Measurements from ENCODE around the gene FEN1.

FEN1 gene

GRCh38 chr11:61838921-61839320 is 46.2 kb downstream of the FEN1 start:
- Histone ChIP-seq H3K9me3 (ENCODE audit: control insufficient read depth in 5 of 5, low read length in 5 of 5) (no peaks in the 10 kb centered on the region), H3K4me1 (ENCODE audit: control insufficient read depth in 5 of 5, insufficient read depth in 5 of 5, low read length in 5 of 5) (peaks cover 2 to 21% (median 12%) of the 10 kb centered on the region in 5 donors), H3K27me3 (ENCODE audit: control insufficient read depth in 5 of 5, insufficient read depth in 4 of 5, low read length in 5 of 5) (no peaks in the 10 kb centered on the region), H3K27ac (ENCODE audit: low read depth, low read length) (no peak overlapping the region), H3K4me3 (ENCODE audit: low read depth in 1 of 5, low read length in 5 of 5) (no peak overlapping the region), H3K9ac (ENCODE audit: low read length in 5 of 5) (no peak overlapping the region), H3K36me3 (ENCODE audit: control insufficient read depth in 5 of 5, insufficient read depth in 5 of 5, low read length in 5 of 5) (peaks cover 0 to 44% (median 38%) of the 10 kb centered on the region in 5 donors)

GRCh38 chr11:61839742-61840141 is 47.0 kb downstream of the FEN1 start:
- no peak overlapping the region for H3K27ac ChIP-seq (ENCODE audit: low read depth, low read length)
- no peak overlapping the region for H3K4me3 ChIP-seq (ENCODE audit: low read depth in 1 of 5, low read length in 5 of 5)
- H3K9me3 ChIP-seq (ENCODE audit: control insufficient read depth in 5 of 5, low read length in 5 of 5) = no peaks in the 10 kb centered on the region
- peaks cover 0 to 13% (median 4%) of the 10 kb centered on the region in 5 donors for H3K4me1 ChIP-seq (ENCODE audit: control insufficient read depth in 5 of 5, insufficient read depth in 5 of 5, low read length in 5 of 5)
- H3K36me3 ChIP-seq (ENCODE audit: control insufficient read depth in 5 of 5, insufficient read depth in 5 of 5, low read length in 5 of 5) = peaks cover 0 to 44% (median 38%) of the 10 kb centered on the region in 5 donors
- H3K9ac ChIP-seq (ENCODE audit: low read length in 5 of 5) = no peak overlapping the region
- no peaks in the 10 kb centered on the region for H3K27me3 ChIP-seq (ENCODE audit: control insufficient read depth in 5 of 5, insufficient read depth in 4 of 5, low read length in 5 of 5)

- H3K36me3 ChIP-seq (ENCODE audit: control insufficient read depth in 5 of 5, insufficient read depth in 5 of 5, low read length in 5 of 5) = peaks cover 0 to 49% (median 41%) of the 10 kb centered on the region in 5 donors
- H3K4me1 ChIP-seq (ENCODE audit: control insufficient read depth in 5 of 5, insufficient read depth in 5 of 5, low read length in 5 of 5) = peaks cover 0 to 7% (median 0%) of the 10 kb centered on the region in 5 donors
- H3K27ac ChIP-seq (ENCODE audit: low read depth, low read length) = no peak overlapping the region
- H3K9me3 ChIP-seq (ENCODE audit: control insufficient read depth in 5 of 5, low read length in 5 of 5) = no peaks in the 10 kb centered on the region
- no peak overlapping the region for H3K9ac ChIP-seq (ENCODE audit: low read length in 5 of 5)
- H3K4me3 ChIP-seq (ENCODE audit: low read depth in 1 of 5, low read length in 5 of 5) = no peak overlapping the region
- H3K27me3 ChIP-seq (ENCODE audit: control insufficient read depth in 5 of 5, insufficient read depth in 4 of 5, low read length in 5 of 5) = no peaks in the 10 kb centered on the region
Measured at GRCh38 chr11:61840371-61840770, 47.7 kb downstream of the FEN1 start.

DNA sequence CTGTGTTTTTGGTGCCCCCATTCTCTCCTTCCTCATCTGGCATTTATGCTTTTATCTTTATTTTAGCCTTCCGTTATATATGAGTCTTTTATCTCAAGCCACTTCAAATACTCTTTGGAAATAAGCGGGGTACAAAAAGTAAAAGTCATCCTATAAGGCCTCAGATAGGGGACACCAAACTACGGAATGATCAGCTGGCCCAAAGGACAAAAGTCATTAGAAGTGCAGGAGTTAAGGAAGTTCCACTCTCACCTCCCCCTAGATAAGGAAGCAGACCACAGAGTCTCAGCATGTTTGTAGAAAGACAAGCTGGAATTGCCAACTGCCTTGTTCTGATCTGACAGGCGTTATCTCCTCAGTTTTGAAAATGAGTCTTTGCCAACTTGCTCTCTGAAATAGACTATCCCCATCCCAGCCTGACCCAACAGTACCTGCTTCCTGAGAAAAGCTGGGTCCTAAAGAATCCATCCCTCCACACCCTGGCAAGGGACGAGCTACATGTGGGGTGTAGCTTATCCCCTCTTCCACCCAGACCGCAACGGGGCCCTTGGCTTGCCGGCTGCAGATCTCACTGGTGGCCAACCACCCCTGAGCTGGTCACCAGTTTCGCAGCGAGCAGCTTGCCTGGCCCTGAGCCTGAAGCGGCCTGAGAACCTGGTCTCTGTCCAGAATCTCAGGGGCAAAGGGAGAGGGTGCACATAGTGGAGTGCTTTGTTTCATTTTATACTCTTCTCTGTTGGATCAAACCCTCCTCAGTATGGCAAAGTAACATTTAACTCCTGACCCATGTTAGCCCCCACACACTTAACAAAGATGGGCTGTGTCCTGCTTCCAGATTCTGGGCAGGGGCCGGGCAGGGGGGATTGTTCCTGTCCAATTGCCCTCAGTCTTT is 49.2 kb downstream of the FEN1 start:
- Histone ChIP-seq H3K27ac (ENCODE audit: low read depth, low read length) (no peak overlapping the region), H3K4me1 (ENCODE audit: control insufficient read depth in 5 of 5, insufficient read depth in 5 of 5, low read length in 5 of 5) (peaks cover 0 to 4% (median 0%) of the 10 kb centered on the region in 5 donors), H3K9me3 (ENCODE audit: control insufficient read depth in 5 of 5, low read length in 5 of 5) (no peaks in the 10 kb centered on the region), H3K4me3 (ENCODE audit: low read depth in 1 of 5, low read length in 5 of 5) (no peak overlapping the region), H3K9ac (ENCODE audit: low read length in 5 of 5) (no peak overlapping the region), H3K36me3 (ENCODE audit: control insufficient read depth in 5 of 5, insufficient read depth in 5 of 5, low read length in 5 of 5) (peaks cover 0 to 49% (median 41%) of the 10 kb centered on the region in 5 donors), H3K27me3 (ENCODE audit: control insufficient read depth in 5 of 5, insufficient read depth in 4 of 5, low read length in 5 of 5) (no peaks in the 10 kb centered on the region)

DNA sequence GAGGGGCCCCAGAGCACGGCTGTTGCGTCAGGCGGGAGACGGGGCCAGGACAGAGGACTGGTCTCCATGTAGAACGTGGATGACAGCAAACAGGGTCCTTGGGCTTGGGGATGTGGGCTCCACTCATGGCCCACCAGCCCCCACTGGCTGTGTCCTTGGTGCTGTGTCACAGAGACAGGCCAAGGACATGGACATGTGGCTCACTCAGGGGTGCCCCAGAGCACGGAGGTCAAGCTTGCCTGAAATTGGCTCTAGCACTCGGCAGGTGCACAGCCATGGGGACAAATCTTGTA is 49.8 kb downstream of the FEN1 start:
- Histone ChIP-seq H3K9ac (ENCODE audit: low read length in 5 of 5) (no peak overlapping the region), H3K4me3 (ENCODE audit: low read depth in 1 of 5, low read length in 5 of 5) (no peak overlapping the region), H3K36me3 (ENCODE audit: control insufficient read depth in 5 of 5, insufficient read depth in 5 of 5, low read length in 5 of 5) (peaks cover 0 to 52% (median 41%) of the 10 kb centered on the region in 5 donors), H3K9me3 (ENCODE audit: control insufficient read depth in 5 of 5, low read length in 5 of 5) (no peaks in the 10 kb centered on the region), H3K27me3 (ENCODE audit: control insufficient read depth in 5 of 5, insufficient read depth in 4 of 5, low read length in 5 of 5) (no peaks in the 10 kb centered on the region), H3K27ac (ENCODE audit: low read depth, low read length) (no peak overlapping the region), H3K4me1 (ENCODE audit: control insufficient read depth in 5 of 5, insufficient read depth in 5 of 5, low read length in 5 of 5) (peaks cover 0 to 4% (median 0%) of the 10 kb centered on the region in 5 donors)

GRCh38 chr11:61844909-61845565 is 52.3 kb downstream of the FEN1 start:
- Histone ChIP-seq H3K4me1 (ENCODE audit: control insufficient read depth in 5 of 5, insufficient read depth in 5 of 5, low read length in 5 of 5) (peaks cover 0 to 4% (median 0%) of the 10 kb centered on the region in 5 donors), H3K36me3 (ENCODE audit: control insufficient read depth in 5 of 5, insufficient read depth in 5 of 5, low read length in 5 of 5) (peaks cover 0 to 61% (median 54%) of the 10 kb centered on the region in 5 donors), H3K9ac (ENCODE audit: low read length in 5 of 5) (no peak overlapping the region), H3K9me3 (ENCODE audit: control insufficient read depth in 5 of 5, low read length in 5 of 5) (no peaks in the 10 kb centered on the region), H3K27ac (ENCODE audit: low read depth, low read length) (no peak overlapping the region), H3K27me3 (ENCODE audit: control insufficient read depth in 5 of 5, insufficient read depth in 4 of 5, low read length in 5 of 5) (no peaks in the 10 kb centered on the region), H3K4me3 (ENCODE audit: low read depth in 1 of 5, low read length in 5 of 5) (no peak overlapping the region)

DNA sequence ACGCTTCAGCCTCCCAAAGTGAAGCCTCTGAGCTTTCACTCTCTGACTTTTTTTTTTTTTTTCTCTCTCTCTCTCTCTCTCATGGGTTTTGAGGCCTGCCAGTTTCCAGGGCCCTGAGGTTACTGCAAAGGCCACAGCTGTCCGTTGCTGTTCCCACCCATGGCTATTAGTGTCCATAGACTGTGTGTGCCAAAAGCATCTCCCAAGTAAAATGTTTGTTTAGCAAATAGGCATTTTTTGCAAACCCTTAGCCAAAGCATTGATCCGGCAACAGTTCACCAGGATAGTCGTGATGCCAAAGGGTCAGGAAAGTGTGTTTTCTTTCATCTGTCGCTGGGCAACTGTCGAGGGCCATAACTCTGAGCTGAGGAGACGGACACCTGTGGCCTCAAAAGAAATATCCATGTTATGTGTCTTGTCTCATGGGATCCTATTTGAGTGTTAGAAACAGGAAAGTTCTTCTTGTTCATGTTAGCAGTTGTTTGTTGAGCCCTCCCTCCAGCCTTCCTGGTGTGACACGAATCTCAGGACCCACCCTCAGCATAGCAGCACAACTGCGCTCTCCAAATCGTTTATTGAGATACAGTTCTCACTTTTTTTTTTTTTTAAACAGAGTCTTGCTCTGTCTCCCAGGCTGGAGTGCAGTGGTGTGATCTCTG is 53.8 kb downstream of the FEN1 start:
- Histone ChIP-seq H3K27ac (ENCODE audit: low read depth, low read length) (no peak overlapping the region), H3K4me1 (ENCODE audit: control insufficient read depth in 5 of 5, insufficient read depth in 5 of 5, low read length in 5 of 5) (peaks cover 0 to 14% (median 8%) of the 10 kb centered on the region in 5 donors), H3K36me3 (ENCODE audit: control insufficient read depth in 5 of 5, insufficient read depth in 5 of 5, low read length in 5 of 5) (peaks cover 0 to 57% (median 42%) of the 10 kb centered on the region in 5 donors), H3K27me3 (ENCODE audit: control insufficient read depth in 5 of 5, insufficient read depth in 4 of 5, low read length in 5 of 5) (no peaks in the 10 kb centered on the region), H3K9me3 (ENCODE audit: control insufficient read depth in 5 of 5, low read length in 5 of 5) (no peaks in the 10 kb centered on the region), H3K9ac (ENCODE audit: low read length in 5 of 5) (no peak overlapping the region), H3K4me3 (ENCODE audit: low read depth in 1 of 5, low read length in 5 of 5) (no peak overlapping the region)

Measured in subcutaneous abdominal adipose tissue (tissue), 5 donors.